CD4-positive, alpha-beta T cell treated with Interleukin-17A for 4 hours (primary cell): ENCODE results near the gene ENO1.
"Not testable (repeated sequence)": the region's sequence is repeated elsewhere in the genome, so short reads cannot be mapped to it uniquely, and the experiment has no call there.

Experiments
- DNase-seq: peaks from one replicate; pipeline ENCODE4 v3.0.0-alpha.2; 2020; ENCODE audit warnings: mixed read lengths

ENO1 gene

DNA sequence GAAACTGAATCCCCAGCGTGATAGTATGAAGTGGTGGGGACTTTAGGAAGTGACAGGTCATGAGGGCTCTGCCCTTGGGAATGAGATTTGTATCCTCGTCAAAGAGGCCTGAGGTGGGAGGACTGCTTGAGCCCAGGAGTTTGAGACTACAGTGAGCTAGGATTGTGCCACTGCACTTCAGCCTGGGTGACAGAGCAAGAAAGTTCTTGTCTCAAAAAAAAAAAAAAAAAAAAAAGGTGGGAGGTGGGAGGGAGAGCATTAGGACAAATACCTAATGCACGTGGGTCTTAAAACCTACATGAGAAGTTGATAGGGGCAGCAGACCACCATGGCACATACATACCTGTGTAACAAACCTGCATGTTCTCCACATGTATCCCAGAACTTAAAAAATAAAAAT, 37.1 kb downstream of the ENO1 start:
- no peak for DNase-seq

DNA sequence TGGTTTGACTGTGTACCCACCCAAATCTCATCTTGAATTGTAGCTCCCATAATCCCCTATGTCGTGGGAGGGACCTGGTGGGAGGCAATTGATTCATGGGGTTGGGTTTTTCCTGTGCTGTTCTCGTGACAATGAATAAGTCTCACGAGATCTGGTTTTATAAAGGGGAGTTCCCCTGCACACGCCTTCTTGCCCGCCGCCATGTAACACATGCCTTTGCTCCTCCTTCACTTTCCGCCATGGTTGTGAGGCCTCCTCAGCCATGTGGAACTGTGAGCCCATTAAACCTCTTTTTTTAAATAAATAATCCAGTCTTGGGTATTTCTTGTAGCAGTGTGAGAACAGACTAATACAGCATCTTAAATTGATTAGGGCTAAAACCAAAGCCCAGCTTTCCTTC, 38.5 kb downstream of the ENO1 start:
- no peak for DNase-seq

DNA sequence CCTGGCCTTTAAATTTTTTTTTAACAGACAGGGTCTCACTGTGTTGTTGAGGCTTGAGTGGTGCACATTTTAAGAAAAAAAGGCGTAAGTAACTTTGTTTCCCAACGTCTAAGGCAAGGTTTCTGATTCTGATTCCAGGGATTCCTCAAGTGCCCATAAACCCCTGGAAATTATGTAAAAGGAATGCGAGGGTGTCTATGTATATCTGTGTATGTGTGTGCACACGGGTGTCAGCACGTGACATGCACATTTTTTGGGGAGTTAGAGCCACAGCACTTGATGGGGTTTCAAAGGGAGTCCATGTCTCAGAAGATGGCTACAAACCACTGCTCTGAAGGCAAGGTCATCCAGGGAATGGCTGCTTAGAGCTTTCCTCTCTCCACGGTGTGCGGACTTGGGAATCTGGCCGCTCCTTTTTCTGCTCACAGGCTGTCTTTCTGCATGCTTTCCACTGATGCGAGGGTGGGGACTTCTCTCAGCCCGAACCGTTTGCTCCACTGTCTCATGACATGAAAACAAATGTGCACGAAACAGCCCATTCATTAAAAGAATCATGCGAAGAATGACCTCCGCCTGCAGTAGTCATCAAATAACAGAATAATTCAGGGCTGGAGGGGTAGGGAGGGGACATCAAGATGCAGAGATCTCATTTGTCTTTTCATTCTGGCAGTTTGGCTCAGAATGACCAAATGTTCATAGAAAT, 42.4 kb downstream of the ENO1 start:
- no peak for DNase-seq

DNA sequence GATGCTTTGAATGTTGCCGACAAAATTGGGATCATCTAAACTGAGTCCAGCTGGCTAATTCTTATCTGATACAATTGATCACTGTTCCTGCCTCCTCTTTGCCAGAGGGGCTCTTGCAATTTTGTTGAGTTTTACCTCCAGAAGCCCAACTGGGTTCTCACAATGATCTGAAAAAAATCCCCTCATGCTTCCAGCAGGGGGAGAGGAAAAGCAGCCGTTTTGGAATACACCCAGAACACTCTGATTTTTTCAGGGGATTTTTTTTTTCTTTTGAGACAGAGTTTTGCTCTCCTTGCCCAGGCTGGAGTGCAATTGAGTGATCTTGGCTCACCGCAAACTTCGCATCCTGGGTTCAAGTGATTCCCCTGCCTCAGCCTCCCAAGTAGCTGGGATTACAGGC, 47.1 kb downstream of the ENO1 start:
- DNase-seq: no peak

DNA sequence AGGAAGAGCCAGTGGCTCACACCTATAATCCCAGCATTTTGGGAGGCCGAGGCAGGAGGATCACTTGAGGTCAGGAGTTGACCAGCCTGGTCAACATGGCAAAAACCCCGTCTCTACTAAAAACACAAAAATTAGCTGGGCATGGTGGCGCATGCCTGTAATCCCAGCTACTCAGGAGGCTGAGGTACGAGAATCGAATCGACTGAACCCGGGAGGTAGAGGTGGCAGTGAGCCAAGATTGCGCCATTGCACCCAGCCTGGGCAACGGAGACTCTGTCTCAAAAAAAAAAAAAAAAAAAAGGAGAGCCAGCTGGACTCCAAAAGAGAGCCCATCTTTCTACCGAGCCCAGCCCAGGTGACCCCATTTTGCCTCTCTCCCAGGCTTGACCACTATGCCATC, 47.8 kb downstream of the ENO1 start:
- not testable (repeated sequence) for DNase-seq

GRCh38 chr1:8825985-8826481, 52.5 kb downstream of the ENO1 start:
- DNase-seq: no peak

GRCh38 chr1:8823295-8823664, 55.2 kb downstream of the ENO1 start:
- no peak for DNase-seq

- DNase-seq: no peak
Observed at GRCh38 chr1:8822373-8823294, 55.9 kb downstream of the ENO1 start.

DNA sequence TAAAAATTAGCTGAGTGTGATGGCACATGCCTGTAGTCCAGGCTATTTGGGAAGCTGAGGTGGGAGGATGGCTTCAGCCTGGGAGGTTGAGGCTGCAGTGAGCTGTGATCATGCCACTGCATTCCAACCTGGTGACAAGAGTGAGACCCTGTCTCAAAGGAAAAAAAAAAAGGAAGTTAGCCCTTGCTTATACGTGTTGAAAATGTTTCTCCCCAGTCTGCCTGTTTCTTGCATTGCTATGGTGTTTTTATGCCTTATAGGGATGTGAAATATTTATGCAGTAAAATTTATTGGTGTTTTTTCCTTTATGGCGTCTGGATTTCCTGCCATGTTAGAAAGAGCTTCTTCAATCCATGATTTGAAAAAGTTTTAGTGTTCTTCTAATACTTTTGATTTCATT, 57.4 kb downstream of the ENO1 start:
- no peak for DNase-seq

- not testable (repeated sequence) for DNase-seq
Observed at GRCh38 chr1:8818789-8819188, 59.7 kb downstream of the ENO1 start.

DNA sequence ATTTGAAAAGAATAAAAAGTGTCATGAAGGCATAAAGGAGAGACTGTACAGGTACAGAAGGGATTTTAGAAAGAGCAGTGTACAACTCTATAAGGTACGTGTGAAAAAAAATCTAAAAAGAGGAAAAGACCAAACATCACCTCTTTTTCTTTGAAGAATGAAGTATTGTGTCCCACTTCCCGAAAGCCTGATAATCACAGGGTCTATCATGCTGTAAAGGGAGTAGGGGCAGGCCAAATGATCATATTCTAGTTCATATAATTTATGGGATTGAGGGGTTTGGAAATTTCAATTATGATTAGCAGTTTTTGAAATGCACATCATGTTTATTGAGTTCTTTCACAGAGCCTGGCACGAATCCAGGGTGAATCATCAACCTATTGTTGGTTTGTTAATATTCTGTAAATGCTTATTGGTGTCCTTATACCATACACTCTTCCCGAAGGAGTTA, 60.1 kb downstream of the ENO1 start:
- peak; percentile 73 for DNase-seq

DNA sequence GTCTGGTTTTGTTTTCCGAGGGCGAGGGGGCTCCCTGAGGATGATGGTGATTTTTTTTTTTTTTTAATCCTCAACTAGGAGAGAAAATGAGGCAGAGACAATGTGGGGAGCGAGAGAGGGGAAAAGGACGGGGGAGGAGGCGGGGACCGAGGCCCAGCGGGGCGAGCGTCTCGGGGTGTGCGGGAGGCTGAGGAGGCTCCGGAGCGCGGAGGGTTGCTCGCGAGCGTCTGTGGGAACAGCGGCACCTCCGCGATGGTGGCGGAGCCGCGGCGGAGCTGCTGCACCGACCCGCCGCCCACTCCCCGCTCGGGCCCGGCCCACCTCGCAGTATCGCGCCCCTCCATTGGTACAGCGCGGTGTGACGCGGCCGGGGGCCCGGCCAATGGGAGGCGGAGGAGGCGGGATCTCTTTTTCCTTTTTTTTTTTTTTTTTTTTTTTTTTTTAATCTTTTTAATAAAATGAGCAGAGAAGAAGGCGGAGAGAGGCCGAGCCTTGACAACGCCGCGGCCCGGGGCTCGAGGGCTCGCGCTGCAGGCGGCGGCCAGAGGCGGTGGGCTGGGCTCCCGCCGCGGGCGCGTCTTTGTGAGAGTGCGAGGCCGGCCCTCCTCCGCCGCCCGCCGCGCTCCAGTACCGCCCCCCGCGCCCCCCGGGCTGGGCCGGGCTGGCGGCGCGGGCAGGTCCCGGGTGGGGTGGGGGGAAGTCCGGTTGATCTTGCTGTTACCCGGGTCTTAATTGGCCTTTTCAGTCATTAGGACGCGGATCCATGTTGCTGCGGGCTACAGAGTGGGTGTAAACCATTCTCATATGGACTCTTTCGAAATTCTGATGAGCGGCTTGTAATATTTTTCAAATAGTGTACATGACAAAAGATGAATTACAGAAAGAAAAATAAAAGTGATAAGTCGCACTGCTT, 60.8 kb downstream of the ENO1 start, which contains the start of gene RERE:
Gene RERE (minus strand): TSS at position 229 of the 913 bp plus-strand sequence.
- peak; percentile 94 for DNase-seq

GRCh38 chr1:8816831-8817411, 61.6 kb downstream of the ENO1 start:
- DNase-seq: peak; percentile 32

DNA sequence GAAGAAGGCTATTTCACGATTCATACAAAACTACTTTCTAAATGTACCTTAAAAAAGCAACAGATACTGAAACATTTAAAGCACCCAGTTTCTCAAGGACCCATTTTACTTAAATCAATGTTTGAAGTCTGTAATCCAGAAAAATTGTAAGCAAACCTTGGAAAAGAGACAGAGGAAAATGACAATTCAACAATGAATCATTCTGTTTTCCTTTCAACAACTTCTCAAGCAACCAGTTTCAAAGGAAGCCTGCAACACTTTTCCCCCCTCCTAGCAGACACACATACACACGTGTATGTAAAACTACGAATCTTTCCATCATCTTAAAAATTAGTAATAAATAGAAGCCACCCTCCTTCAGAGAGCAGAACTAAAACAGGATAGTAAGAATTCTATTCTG, 62.2 kb downstream of the ENO1 start:
- DNase-seq: peak; percentile 11

- no peak for DNase-seq
Observed at GRCh38 chr1:8815582-8816151, 62.8 kb downstream of the ENO1 start.

- no peak for DNase-seq
Observed at GRCh38 chr1:8814865-8815264, 63.6 kb downstream of the ENO1 start.

DNA sequence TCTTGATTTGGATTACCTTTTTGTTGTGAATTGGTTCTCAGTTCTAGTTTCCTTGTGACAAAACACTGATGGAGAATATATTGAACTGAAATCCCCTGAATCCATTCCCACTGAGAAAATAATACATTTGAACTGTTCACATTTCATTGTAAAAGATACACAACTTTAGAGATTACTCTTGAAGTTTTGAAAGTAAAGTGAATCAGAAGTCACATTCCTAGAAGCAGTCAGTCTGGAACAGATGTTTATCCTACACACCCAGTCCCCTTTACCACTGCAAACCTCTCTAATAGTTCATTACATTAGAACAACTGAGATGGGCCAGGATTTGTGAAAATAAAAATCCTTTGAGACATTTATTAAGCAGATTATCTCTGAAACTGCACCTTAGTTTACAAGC, 64.5 kb downstream of the ENO1 start:
- DNase-seq: no peak

DNA sequence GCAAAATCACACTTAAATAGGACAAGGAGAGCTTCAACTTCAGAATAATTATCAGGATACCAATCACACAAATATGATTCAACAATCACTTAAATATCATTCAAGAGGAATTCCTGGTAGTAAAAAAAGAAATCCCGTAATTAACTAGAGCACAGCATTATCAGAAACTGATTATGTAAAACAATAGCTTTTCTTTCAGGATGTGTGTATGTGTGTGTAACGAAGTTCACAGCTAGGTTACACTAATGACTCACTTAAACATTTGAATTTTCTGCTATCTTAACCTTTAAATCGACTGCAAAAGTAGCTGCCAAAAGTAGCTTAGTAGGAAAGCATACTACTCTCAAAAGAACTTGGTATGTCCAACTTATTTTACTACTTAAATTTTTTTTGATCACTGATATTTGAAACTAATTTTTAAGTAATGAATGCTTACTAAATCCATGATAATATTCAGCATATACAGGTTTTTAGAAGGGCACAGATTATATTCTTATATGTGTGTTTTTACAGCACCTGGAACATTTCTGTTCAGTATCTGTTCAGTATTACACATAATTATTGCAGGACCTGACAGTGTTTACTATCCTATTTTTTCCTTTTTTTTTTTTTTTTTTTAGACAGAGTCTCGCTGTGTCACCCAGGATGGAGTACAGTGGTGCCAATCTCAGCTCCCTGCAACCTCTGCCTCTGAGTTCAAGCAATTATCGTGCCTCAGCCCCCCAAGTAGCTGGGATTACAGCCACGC, 65.3 kb downstream of the ENO1 start:
- no peak for DNase-seq

DNA sequence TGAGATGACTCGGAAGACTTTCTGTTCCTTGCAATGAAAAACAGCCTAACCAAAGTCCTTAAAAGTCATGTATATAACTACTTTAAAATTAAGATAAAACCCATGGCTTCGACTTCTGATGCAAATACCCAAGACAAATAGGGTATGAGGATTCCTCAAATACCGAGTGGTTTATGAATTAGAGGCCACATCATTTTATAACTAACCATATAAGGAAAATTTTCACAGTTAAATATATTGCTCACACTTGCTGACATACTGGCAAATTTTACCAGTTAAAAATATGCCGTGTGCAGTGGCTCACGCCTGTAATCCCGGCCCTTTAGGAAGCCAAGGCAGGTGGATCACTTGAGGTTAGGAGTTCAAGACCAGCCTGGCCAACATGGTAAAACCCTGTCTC, 66.4 kb downstream of the ENO1 start:
- no peak for DNase-seq
